ENCODE data around the gene LAMA3.

DNA sequence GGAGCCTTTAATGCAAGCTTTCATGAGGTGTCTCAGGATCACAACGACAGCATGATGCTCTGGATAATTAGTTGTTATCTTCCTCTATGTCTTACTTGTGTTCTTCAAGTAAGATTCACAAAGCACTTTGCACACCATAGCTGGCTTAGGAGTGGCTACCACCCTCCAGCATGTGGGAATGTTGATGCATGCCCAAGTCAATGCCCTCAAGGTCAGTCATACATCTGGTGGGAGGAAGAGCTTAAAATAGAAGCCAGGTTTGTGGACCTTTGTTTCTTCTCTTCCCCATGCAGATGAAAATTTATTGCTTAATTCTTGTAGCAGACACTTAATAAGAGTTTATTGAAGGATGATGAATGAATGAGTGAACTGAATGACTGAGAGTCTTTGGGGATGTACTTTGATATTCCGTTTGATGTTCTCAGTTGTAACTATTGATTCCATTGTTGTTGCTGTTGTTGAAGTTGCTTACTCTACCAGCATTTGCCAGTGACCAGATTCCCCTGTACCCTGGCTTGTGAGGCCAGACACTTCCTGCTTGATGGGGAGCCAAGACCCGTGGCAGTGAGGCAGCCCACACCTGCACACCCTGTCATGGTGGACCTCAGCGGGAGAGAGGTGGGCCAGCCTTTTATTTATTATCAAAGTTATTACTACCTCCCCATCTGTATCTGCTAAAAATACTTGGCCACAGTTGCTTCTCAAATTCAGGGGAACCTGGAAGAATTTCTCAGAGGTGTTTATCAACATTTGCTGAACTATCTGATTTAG, 137.8 kb downstream of the LAMA3 start:
- TF ChIP-seq, protein P1, sequence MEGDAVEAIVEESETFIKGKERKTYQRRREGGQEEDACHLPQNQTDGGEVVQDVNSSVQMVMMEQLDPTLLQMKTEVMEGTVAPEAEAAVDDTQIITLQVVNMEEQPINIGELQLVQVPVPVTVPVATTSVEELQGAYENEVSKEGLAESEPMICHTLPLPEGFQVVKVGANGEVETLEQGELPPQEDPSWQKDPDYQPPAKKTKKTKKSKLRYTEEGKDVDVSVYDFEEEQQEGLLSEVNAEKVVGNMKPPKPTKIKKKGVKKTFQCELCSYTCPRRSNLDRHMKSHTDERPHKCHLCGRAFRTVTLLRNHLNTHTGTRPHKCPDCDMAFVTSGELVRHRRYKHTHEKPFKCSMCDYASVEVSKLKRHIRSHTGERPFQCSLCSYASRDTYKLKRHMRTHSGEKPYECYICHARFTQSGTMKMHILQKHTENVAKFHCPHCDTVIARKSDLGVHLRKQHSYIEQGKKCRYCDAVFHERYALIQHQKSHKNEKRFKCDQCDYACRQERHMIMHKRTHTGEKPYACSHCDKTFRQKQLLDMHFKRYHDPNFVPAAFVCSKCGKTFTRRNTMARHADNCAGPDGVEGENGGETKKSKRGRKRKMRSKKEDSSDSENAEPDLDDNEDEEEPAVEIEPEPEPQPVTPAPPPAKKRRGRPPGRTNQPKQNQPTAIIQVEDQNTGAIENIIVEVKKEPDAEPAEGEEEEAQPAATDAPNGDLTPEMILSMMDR (IDR thresholded peaks at IDR 0.05) = no peak
- TF ChIP-seq POLR2A (IDR thresholded peaks at IDR 0.05) = no peak
